MM.1S (cell line): ENCODE results near the gene EVL.

Experiments
- EZH2 ChIP-seq: fragments of 300-600 bp; sonication (generic); optimal IDR thresholded peaks from 2 replicates; pipeline ENCODE3; 2017; ENCODE audit warnings: low read depth, mild to moderate bottlenecking, antibody characterized with exemption, low read length, mixed read lengths
- TF ChIP-seq, protein P1 (sequence below): fragments of 300-600 bp; sonication (generic); IDR thresholded peaks from 2 replicates; pipeline ENCODE4 v1.5.1; 2016; ENCODE audit warnings: antibody characterized with exemption, low read length, mixed read lengths

DNA sequence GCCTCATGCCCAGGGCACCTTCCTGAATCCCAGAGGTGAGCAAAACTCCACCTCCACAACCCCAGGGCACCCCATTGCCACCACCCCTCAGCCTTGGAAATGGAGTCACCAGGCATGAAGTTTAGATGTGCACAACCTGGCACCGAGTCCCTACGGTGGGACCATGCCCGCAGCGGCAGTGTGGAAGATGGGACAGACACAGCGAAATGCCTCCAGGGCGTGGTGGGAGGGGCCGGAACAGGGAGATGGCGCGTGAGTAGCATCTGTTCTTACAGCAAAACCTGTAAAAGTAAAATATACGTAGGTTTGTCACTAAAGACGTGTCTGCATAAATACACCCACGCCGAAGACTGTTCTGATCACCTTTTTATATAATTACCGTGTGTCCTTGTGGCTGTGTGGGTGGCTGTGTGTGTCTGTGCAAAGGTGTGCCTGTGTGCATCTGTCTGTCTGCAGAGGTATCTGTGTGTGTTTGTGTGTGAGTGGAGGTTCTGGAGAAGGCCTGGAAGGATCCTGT lies 111.6 kb downstream of the EVL start:
- TF ChIP-seq, protein P1, sequence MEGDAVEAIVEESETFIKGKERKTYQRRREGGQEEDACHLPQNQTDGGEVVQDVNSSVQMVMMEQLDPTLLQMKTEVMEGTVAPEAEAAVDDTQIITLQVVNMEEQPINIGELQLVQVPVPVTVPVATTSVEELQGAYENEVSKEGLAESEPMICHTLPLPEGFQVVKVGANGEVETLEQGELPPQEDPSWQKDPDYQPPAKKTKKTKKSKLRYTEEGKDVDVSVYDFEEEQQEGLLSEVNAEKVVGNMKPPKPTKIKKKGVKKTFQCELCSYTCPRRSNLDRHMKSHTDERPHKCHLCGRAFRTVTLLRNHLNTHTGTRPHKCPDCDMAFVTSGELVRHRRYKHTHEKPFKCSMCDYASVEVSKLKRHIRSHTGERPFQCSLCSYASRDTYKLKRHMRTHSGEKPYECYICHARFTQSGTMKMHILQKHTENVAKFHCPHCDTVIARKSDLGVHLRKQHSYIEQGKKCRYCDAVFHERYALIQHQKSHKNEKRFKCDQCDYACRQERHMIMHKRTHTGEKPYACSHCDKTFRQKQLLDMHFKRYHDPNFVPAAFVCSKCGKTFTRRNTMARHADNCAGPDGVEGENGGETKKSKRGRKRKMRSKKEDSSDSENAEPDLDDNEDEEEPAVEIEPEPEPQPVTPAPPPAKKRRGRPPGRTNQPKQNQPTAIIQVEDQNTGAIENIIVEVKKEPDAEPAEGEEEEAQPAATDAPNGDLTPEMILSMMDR = no peak
- no peak for TF ChIP-seq EZH2
